HUDEP-2 (cell line): ENCODE data around the gene NOVA1.

Experiments
- DNase-seq, 76 experiments: peaks; one replicate each; lab custom pipeline; 2025; ENCODE audit not compliant: unreplicated experiment in 76 of 76; lab: John Stamatoyannopoulos, UW

NOVA1 gene

GRCh38 chr14:26594148-26594547 lies 3.7 kb downstream of the NOVA1 start:
- no peak for DNase-seq

GRCh38 chr14:26593357-26593756 lies 4.5 kb downstream of the NOVA1 start:
- no peak for DNase-seq

- DNase-seq = no peak
Measured at GRCh38 chr14:26589925-26590324, 7.9 kb downstream of the NOVA1 start.

GRCh38 chr14:26577711-26578110 lies 20.1 kb downstream of the NOVA1 start:
- DNase-seq = no peak

GRCh38 chr14:26554069-26554772 lies 43.6 kb downstream of the NOVA1 start:
- DNase-seq = no peak

- DNase-seq = no peak
Measured at GRCh38 chr14:26549571-26549970, 48.3 kb downstream of the NOVA1 start.

- no peak for DNase-seq
Measured at GRCh38 chr14:26548406-26548805, 49.4 kb downstream of the NOVA1 start.

GRCh38 chr14:26538176-26538575 lies 59.7 kb downstream of the NOVA1 start:
- DNase-seq = no peak

- DNase-seq = no peak
Measured at GRCh38 chr14:26531894-26532293, 65.9 kb downstream of the NOVA1 start.

GRCh38 chr14:26528415-26529182 lies 69.2 kb downstream of the NOVA1 start:
- DNase-seq = no peak

GRCh38 chr14:26527095-26527494 lies 70.7 kb downstream of the NOVA1 start:
- no peak for DNase-seq

- no peak for DNase-seq
Measured at GRCh38 chr14:26526137-26526536, 71.7 kb downstream of the NOVA1 start.

GRCh38 chr14:26525085-26525484 lies 72.7 kb downstream of the NOVA1 start:
- no peak for DNase-seq

GRCh38 chr14:26522967-26523366 lies 74.9 kb downstream of the NOVA1 start:
- no peak for DNase-seq

GRCh38 chr14:26517771-26518170 lies 80.1 kb downstream of the NOVA1 start:
- DNase-seq = no peak

GRCh38 chr14:26500028-26500427 lies 97.8 kb downstream of the NOVA1 start:
- DNase-seq = no peak

GRCh38 chr14:26499546-26499945 lies 98.3 kb downstream of the NOVA1 start:
- no peak for DNase-seq

GRCh38 chr14:26486922-26487321 lies 110.9 kb downstream of the NOVA1 start:
- DNase-seq = no peak

GRCh38 chr14:26484562-26484961 lies 113.3 kb downstream of the NOVA1 start:
- DNase-seq = no peak

GRCh38 chr14:26478967-26479366 lies 118.9 kb downstream of the NOVA1 start:
- DNase-seq = no peak

- DNase-seq = no peak
Measured at GRCh38 chr14:26466862-26467261, 131.0 kb downstream of the NOVA1 start.

- DNase-seq = no peak
Measured at GRCh38 chr14:26463136-26463535, 134.7 kb downstream of the NOVA1 start.
